B cell (primary cell): ENCODE results near the gene KRT28.

Experiments used
- EZH2 ChIP-seq: IDR thresholded peaks from 2 replicates; pipeline ENCODE4 v1.6.1; 2012; ENCODE audit warnings: borderline replicate concordance, low read depth, mild to moderate bottlenecking, moderate library complexity, low read length; ENCODE audit not compliant: insufficient read depth, poor library complexity, severe bottlenecking
- TF ChIP-seq, protein P1 (sequence below): fragments of 200-600 bp; IDR thresholded peaks from one replicate; pipeline ENCODE4 v1.8.0; 2022; ENCODE audit warnings: antibody characterized with exemption, mild to moderate bottlenecking

DNA sequence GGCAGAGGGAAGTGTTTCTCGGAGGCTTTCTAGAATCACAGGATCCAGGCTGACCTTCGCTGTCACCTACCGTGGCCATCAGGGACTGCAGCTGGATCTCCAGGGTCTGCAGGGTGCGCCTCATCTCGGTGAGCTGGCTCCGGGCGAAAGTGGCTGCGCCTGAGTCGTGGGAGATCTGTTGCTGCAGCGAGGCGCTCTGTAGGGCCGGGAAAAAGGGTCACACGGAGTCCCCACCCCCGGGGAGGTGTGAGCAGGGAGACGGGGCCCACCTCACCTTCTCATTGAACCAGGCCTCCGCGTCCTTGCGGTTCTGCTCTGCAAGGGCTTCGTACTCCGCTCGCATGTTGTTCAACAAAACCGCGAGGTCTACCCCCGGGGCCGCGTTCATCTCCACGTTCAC is 2.9 kb downstream of the KRT28 start:
- TF ChIP-seq, protein P1, sequence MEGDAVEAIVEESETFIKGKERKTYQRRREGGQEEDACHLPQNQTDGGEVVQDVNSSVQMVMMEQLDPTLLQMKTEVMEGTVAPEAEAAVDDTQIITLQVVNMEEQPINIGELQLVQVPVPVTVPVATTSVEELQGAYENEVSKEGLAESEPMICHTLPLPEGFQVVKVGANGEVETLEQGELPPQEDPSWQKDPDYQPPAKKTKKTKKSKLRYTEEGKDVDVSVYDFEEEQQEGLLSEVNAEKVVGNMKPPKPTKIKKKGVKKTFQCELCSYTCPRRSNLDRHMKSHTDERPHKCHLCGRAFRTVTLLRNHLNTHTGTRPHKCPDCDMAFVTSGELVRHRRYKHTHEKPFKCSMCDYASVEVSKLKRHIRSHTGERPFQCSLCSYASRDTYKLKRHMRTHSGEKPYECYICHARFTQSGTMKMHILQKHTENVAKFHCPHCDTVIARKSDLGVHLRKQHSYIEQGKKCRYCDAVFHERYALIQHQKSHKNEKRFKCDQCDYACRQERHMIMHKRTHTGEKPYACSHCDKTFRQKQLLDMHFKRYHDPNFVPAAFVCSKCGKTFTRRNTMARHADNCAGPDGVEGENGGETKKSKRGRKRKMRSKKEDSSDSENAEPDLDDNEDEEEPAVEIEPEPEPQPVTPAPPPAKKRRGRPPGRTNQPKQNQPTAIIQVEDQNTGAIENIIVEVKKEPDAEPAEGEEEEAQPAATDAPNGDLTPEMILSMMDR = no peak
- no peak for TF ChIP-seq EZH2
